NCI-H2196 treated with DMSO at 0.1 percent for 48 hours (cell line): ENCODE measurements around the gene PPP1R12B.

Experiments used
- DNase-seq: peaks from one replicate; lab custom pipeline; 2025; ENCODE audit not compliant: unreplicated experiment; lab: John Stamatoyannopoulos, UW

Gene PPP1R12B, protein sequence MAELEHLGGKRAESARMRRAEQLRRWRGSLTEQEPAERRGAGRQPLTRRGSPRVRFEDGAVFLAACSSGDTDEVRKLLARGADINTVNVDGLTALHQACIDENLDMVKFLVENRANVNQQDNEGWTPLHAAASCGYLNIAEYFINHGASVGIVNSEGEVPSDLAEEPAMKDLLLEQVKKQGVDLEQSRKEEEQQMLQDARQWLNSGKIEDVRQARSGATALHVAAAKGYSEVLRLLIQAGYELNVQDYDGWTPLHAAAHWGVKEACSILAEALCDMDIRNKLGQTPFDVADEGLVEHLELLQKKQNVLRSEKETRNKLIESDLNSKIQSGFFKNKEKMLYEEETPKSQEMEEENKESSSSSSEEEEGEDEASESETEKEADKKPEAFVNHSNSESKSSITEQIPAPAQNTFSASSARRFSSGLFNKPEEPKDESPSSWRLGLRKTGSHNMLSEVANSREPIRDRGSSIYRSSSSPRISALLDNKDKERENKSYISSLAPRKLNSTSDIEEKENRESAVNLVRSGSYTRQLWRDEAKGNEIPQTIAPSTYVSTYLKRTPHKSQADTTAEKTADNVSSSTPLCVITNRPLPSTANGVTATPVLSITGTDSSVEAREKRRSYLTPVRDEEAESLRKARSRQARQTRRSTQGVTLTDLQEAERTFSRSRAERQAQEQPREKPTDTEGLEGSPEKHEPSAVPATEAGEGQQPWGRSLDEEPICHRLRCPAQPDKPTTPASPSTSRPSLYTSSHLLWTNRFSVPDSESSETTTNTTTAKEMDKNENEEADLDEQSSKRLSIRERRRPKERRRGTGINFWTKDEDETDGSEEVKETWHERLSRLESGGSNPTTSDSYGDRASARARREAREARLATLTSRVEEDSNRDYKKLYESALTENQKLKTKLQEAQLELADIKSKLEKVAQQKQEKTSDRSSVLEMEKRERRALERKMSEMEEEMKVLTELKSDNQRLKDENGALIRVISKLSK

DNA sequence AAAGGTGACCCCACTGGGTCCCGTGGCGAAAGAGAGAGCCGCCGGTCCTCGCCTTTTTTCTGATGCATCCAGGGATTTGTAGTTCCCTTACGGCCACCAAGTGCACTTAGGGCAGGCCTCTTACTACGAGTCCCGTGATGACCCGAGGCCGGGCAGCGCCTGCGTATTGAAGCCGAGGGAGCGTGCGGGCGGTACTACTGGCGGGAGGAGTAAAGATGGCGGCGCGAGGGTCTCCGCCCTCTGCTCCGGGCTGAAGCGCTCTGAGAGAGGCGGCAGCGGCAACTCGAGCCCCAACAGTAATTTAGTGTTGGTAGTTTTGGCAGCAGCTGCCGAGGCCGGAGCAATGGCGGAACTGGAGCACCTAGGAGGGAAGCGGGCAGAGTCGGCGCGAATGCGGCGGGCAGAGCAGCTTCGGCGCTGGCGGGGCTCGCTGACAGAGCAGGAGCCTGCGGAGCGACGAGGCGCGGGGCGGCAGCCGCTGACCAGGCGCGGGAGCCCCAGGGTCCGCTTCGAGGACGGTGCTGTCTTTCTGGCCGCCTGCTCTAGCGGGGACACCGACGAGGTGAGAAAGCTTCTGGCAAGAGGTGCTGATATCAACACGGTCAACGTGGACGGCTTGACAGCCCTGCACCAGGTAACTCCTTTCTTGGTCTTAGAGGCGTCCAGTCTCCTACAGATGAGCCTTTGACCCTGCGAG lies at the start of gene PPP1R12B:
PPP1R12B (plus strand) TSS at position 191 of the 697 bp plus-strand sequence; CDS start at position 344, 153 bp downstream.
- peak; percentile 99 for DNase-seq

DNA sequence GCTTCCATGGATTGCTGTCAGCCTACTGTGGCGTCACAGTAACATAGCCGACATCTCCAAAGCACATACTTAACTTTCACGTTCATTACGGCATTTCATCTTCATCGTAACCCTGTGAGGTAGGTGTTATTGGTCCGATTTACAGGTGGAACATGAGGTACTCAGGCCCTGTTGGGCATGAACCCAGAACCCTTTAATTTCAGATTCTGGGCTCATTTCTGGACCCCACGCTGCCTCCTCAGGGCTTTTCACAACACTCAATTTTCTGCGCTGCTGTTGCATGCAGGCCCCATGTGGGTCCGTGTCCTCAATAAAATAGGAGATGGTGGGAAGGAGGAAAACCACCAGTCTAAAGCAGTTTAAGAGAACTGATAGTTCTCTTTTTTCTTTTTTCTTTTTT lies 46.3 kb upstream of the PPP1R12B start:
- no peak for DNase-seq

DNA sequence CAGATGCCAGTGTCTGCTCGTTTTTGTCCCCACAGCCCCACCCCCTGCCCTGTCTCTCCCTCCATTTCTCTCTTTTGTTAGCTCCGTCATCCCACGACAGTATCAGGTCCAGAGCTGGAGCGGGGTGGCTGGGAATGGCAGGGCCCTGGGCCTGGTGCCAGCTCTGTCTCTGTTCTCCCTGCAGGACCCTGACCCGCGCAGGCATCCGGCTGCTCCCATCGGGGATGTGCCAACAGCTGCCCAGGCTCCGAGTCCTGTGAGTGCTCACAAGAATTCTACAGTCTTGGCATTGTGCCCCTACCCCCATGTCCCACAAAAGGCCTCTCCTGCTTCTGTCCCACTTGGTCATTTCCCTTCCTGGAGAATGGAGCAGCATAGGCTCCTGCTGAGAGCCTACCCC lies 44.1 kb upstream of the PPP1R12B start:
- DNase-seq: no peak

DNA sequence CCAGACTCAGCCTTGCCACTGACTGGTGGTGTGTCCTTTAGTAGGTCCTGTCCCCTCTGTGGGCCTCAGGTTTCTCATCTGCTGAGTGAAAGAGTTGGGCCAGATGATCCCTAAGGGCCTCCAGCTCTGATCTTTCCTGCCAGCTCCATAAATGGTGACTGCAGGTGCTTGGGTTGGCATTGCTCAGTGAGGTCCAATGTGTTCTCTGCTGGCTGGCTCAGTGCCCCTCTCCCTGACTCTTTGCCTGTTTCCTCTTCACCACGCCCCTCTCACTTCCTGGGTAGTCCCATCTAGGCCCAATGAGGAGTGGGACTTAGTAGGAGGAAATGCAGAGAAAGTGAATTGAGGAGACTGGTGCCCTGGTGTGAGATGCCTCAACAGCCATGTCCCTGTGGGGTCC lies 43.3 kb upstream of the PPP1R12B start:
- DNase-seq: no peak

- no peak for DNase-seq
Observed at GRCh38 chr1:202306535-202307345, 41.8 kb upstream of the PPP1R12B start.

DNA sequence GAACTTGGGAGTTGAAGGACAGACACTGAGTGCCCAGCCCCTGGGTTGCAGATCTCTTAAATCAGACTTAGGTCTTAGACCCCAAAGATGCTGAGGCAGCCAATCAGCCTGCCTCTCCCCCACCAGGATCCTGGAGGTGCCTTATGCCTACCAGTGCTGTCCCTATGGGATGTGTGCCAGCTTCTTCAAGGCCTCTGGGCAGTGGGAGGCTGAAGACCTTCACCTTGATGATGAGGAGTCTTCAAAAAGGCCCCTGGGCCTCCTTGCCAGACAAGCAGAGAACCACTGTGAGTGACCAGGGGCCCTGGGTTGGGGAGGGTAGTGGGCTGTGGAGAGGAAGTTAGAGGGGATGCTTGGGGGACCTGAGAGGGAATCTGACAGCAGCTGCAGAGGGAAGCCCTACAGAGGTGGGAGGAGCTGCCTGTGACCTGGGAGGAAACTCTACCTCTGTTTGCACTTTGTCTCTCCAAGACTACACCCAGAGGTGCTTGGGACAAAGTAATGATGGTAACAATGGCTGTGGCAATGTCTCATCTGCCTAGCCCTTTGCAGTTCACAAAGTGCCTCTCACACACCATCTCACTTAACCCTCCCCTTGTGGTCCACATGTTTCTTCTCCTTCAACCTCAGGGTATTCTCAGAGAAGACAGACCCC lies 38.3 kb upstream of the PPP1R12B start:
- DNase-seq: no peak

GRCh38 chr1:202310746-202311145 lies 37.8 kb upstream of the PPP1R12B start:
- no peak for DNase-seq

GRCh38 chr1:202311875-202312635 lies 36.4 kb upstream of the PPP1R12B start:
- no peak for DNase-seq

DNA sequence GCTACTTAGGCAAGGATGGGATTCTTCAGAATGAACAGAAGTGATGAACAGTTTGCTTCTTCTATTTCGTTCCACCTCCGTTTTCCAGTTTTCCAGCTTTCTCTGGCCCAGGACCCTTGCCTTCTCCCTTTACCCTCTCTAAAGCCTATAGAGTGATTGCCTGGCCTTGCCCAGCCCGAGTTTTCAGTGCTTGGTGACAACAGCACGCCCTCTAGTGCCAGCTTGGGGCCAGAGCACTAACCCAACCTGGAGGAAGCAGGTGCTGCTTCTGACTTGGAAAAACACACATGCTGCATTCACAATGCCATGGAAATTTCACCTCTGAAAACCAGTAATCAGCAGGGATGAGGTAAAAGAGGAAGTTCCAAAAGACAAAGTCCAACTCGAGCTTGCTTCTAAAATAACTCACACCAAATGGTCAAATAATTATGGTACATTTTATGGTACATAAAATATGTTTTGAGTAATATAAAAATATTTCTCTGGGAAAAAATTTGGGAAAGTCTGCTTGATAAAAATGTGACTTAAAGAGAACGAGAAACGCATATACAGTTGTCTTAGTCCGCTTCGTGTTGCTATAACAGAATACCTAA lies 32.8 kb upstream of the PPP1R12B start:
- DNase-seq: peak; percentile 63

GRCh38 chr1:202316186-202316585 lies 32.3 kb upstream of the PPP1R12B start:
- no peak for DNase-seq

DNA sequence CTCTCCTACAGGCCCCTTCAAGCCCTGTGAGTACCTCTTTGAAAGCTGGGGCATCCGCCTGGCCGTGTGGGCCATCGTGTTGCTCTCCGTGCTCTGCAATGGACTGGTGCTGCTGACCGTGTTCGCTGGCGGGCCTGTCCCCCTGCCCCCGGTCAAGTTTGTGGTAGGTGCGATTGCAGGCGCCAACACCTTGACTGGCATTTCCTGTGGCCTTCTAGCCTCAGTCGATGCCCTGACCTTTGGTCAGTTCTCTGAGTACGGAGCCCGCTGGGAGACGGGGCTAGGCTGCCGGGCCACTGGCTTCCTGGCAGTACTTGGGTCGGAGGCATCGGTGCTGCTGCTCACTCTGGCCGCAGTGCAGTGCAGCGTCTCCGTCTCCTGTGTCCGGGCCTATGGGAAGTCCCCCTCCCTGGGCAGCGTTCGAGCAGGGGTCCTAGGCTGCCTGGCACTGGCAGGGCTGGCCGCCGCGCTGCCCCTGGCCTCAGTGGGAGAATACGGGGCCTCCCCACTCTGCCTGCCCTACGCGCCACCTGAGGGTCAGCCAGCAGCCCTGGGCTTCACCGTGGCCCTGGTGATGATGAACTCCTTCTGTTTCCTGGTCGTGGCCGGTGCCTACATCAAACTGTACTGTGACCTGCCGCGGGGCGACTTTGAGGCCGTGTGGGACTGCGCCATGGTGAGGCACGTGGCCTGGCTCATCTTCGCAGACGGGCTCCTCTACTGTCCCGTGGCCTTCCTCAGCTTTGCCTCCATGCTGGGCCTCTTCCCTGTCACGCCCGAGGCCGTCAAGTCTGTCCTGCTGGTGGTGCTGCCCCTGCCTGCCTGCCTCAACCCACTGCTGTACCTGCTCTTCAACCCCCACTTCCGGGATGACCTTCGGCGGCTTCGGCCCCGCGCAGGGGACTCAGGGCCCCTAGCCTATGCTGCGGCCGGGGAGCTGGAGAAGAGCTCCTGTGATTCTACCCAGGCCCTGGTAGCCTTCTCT lies 30.3 kb upstream of the PPP1R12B start:
- no peak for DNase-seq

DNA sequence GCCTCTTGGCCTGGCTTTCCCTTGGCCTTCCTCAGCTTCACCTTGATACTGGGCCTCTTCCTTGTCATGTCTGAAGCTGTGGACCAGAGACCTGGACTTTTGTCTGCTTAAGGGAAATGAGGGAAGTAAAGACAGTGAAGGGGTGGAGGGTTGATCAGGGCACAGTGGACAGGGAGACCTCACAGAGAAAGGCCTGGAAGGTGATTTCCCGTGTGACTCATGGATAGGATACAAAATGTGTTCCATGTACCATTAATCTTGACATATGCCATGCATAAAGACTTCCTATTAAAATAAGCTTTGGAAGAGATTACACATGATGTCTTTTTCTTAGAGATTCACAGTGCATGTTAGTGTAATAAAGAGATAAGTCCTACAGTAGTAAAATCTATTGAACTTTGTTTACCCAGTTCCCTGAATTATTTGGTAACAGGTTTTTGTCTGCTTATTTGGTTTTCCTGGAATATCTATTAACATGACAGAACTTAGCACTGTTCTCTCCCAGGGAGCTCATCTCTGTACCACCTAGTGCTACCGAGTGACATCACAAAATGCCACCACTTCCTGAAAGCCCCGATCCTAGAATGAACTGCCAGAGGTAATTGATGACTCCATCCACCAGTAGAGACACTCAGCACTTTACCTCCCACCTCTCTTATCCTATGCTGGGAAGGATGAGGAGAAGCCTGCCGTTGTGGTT lies 29.0 kb upstream of the PPP1R12B start:
- DNase-seq: no peak

GRCh38 chr1:202320081-202320405 lies 28.5 kb upstream of the PPP1R12B start:
- no peak for DNase-seq

DNA sequence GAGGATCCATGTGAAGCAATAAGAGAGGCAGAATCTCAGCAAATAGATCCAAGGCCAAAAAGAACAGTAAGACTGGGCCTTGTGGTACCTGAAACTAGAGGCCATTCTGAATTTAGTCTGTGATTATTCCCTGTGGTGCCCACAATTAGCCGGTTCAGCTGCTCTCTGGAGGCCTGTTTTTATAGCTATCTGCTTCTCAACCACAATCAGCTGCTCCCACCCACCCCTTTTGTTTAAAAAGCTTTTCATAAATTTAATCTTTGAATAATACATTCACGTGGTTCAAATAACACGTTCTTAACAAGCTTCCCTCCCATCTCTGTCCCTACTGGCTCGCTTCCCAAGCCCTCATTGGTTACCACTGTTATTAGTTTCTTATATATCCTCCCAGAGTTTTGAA lies 24.8 kb upstream of the PPP1R12B start:
- DNase-seq: no peak

DNA sequence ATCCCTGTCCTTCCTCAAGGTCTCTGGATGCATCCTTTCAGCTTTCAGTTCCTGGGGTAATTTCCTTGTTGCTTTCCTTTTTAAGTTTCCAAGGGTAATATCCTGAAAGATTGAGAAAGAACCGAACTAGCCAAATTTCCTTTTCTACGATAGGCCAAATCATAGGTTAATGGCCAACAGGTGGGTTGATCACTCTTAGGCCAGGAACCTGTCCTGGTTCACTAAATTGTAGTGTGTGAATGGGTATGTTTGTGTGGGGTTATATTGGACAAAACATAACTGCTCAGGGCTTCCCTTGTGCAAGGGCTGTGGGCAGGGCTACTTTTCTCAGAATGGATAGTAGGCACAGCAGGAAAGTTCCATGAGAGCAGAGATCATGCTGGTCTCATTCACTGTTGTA lies 23.9 kb upstream of the PPP1R12B start:
- no peak for DNase-seq

GRCh38 chr1:202329891-202330290 lies 18.6 kb upstream of the PPP1R12B start:
- DNase-seq: no peak

- no peak for DNase-seq
Observed at GRCh38 chr1:202333861-202334260, 14.6 kb upstream of the PPP1R12B start.
